HCT116 (cell line): Measurements from ENCODE around the gene TRIM65. TPM values are rescaled to one million over a fixed set of nuclear protein-coding genes. Genes with fewer than 3 reads are reported as not detected.

ENCODE experiments used
- ATAC-seq: fragments of 200-7000 bp; cut with Tn5 transposase; 2 replicates; pipeline ENCODE4 v1.9.1; 2020; ENCODE audit warnings: mild to moderate bottlenecking, moderate library complexity
- BruUV-seq: library from RNA; stranded (reverse); fragments of 400-500 nt; replicated peaks from 2 replicates; lab custom pipeline; 2021; lab: Mats Ljungman, UMichigan
- CTCF ChIA-PET: fragments of 300-600 bp; sonication (Branson Sonifier 250); formaldehyde crosslinking; loops from one replicate; lab custom pipeline; 2021; ENCODE audit warnings: antibody characterized with exemption; lab: Charles Lee
- POLR2A ChIA-PET: fragments of 300-600, 350-600 bp; sonication (Branson Sonifier 250); formaldehyde crosslinking; loops from one replicate; lab custom pipeline; 2021; ENCODE audit warnings: antibody characterized with exemption; lab: Charles Lee
- RAD21 ChIA-PET, 2 experiments: fragments of 300-600 bp; sonication (Branson Sonifier 250); formaldehyde crosslinking; loops; one replicate each; lab custom pipeline; 2023; ENCODE audit warnings: low total read pairs in 2 of 2; ENCODE audit not compliant: uncharacterized antibody in 2 of 2, unreplicated experiment in 2 of 2, low non-redundant PET in 1 of 2; lab: Charles Lee
- DNase-seq: peaks from one replicate; pipeline ENCODE4 v3.0.0-alpha.2; 2010; ENCODE audit warnings: low read depth, low spot score
- H2AFZ ChIP-seq: fragments of 200-600 bp; shearing (Covaris generic), sonication (generic); 2 replicates; pipeline ENCODE4 v1.6.1; 2017; ENCODE audit warnings: low read depth, mixed run types, mixed read lengths, antibody characterized with exemption, low read length; ENCODE audit not compliant: poor library complexity, severe bottlenecking
- H3K27ac ChIP-seq: 2 replicates; pipeline ENCODE4 v1.5.1; 2012; ENCODE audit warnings: low read depth, low read length
- H3K27me3 ChIP-seq: fragments of 200-600 bp; sonication (generic); 2 replicates; pipeline ENCODE4 v1.6.1; 2016; ENCODE audit warnings: mixed run types, low read length, mixed read lengths; ENCODE audit not compliant: insufficient read depth
- H3K36me3 ChIP-seq, 2 experiments: fragments of 200-500 bp in 1 of 2; fragments of 200-600 bp in 1 of 2; sonication (Bioruptor generic) in 1 of 2; sonication (generic) in 1 of 2; 2 replicates each; pipeline versions ENCODE4 v1.5.1 to v1.6.1; 2014 to 2016; ENCODE audit warnings: low read length in 2 of 2, inconsistent platforms in 1 of 2, mixed read lengths in 1 of 2, mixed run types in 1 of 2; ENCODE audit not compliant: insufficient read depth in 2 of 2, control insufficient read depth in 1 of 2
- H3K4me1 ChIP-seq, 2 experiments: fragments of 200-600 bp in 1 of 2; sonication (generic) in 1 of 2; 2 replicates each; pipeline versions ENCODE4 v1.5.1 to v1.6.1; 2012 to 2017; ENCODE audit warnings: low read length in 2 of 2, inconsistent platforms in 1 of 2, mild to moderate bottlenecking in 1 of 2, mixed read lengths in 1 of 2, mixed run types in 1 of 2, moderate library complexity in 1 of 2; ENCODE audit not compliant: insufficient read depth in 2 of 2, control insufficient read depth in 1 of 2
- H3K4me2 ChIP-seq: fragments of 200-600 bp; sonication (generic); 2 replicates; pipeline ENCODE4 v1.6.1; 2017; ENCODE audit warnings: mixed run types, low read length, mixed read lengths
- H3K4me3 ChIP-seq, 2 experiments: fragments of 200-600 bp in 1 of 2; sonication (generic) in 1 of 2; replicated peaks in 1 of 2; 2 replicates each; pipeline ENCODE4 v1.5.1; 2011 to 2016; ENCODE audit warnings: low read length in 2 of 2, control low read depth in 1 of 2, low read depth in 1 of 2, mild to moderate bottlenecking in 1 of 2, mixed read lengths in 1 of 2, mixed run types in 1 of 2
- H3K79me2 ChIP-seq: fragments of 200-600 bp; sonication (generic); 2 replicates; pipeline ENCODE4 v1.6.1; 2017; ENCODE audit warnings: mild to moderate bottlenecking, mixed run types, low read length, moderate library complexity, mixed read lengths; ENCODE audit not compliant: insufficient read depth
- H3K9ac ChIP-seq: fragments of 200-600 bp; sonication (generic); 2 replicates; pipeline ENCODE4 v1.6.1; 2016; ENCODE audit warnings: low read length, mixed read lengths
- H3K9me2 ChIP-seq: fragments of 200-600 bp; sonication (generic), shearing (Covaris generic); 2 replicates; pipeline ENCODE4 v1.6.1; 2017; ENCODE audit warnings: mixed run types, mild to moderate bottlenecking, moderate library complexity; ENCODE audit not compliant: insufficient read depth
- H3K9me3 ChIP-seq, 2 experiments: fragments of 200-500 bp in 1 of 2; fragments of 200-600 bp in 1 of 2; sonication (Bioruptor generic) in 1 of 2; sonication (generic) in 1 of 2; 2 replicates each; pipeline ENCODE4 v1.6.1; 2014 to 2017; ENCODE audit warnings: low read length in 2 of 2, mixed read lengths in 2 of 2, inconsistent platforms in 1 of 2, low read depth in 1 of 2, mild to moderate bottlenecking in 1 of 2, mixed run types in 1 of 2, moderate library complexity in 1 of 2; ENCODE audit not compliant: control insufficient read depth in 1 of 2, insufficient read depth in 1 of 2
- H4K20me1 ChIP-seq: fragments of 200-600 bp; sonication (generic), shearing (Covaris generic); 2 replicates; pipeline ENCODE4 v1.6.1; 2017; ENCODE audit warnings: mixed run types, mild to moderate bottlenecking, moderate library complexity; ENCODE audit not compliant: insufficient read depth
- CBX3 ChIP-seq: IDR thresholded peaks from 2 replicates; pipeline ENCODE4 v1.6.1; 2012; ENCODE audit warnings: low read depth
- CEBPB ChIP-seq: IDR thresholded peaks from 2 replicates; pipeline ENCODE4 v1.6.1; 2012; ENCODE audit warnings: low read depth
- CTCF ChIP-seq, 3 experiments: fragments of 200-600 bp in 1 of 3; sonication (generic) in 1 of 3; IDR thresholded peaks in 2 of 3; conservative IDR thresholded peaks in 1 of 3; 2 replicates each; pipeline ENCODE4 v1.5.1; 2012 to 2017; ENCODE audit warnings: low read depth in 2 of 3, low read length in 2 of 3, antibody characterized with exemption in 1 of 3, borderline replicate concordance in 1 of 3, control low read depth in 1 of 3, mild to moderate bottlenecking in 1 of 3, mixed read lengths in 1 of 3, mixed run types in 1 of 3, moderate library complexity in 1 of 3; ENCODE audit not compliant: insufficient read depth in 1 of 3
- EGR1 ChIP-seq: IDR thresholded peaks from 2 replicates; pipeline ENCODE4 v1.6.1; 2012; ENCODE audit warnings: low read depth
- ELF1 ChIP-seq: IDR thresholded peaks from 2 replicates; pipeline ENCODE4 v1.6.1; 2012; ENCODE audit warnings: low read depth, borderline replicate concordance
- FOSL1 ChIP-seq: IDR thresholded peaks from 2 replicates; pipeline ENCODE4 v1.6.1; 2012; ENCODE audit warnings: low read depth
- JUND ChIP-seq: IDR thresholded peaks from 2 replicates; pipeline ENCODE4 v1.6.1; 2012
- POLR2A ChIP-seq: IDR thresholded peaks from 2 replicates; pipeline ENCODE4 v1.7.0; 2011; ENCODE audit warnings: borderline replicate concordance; ENCODE audit not compliant: insufficient read depth, insufficient read length; ENCODE audit errors: extremely low read depth
- RAD21 ChIP-seq: IDR thresholded peaks from 2 replicates; pipeline ENCODE4 v1.6.1; 2012; ENCODE audit warnings: low read depth, mild to moderate bottlenecking
- SRF ChIP-seq: IDR thresholded peaks from 2 replicates; pipeline ENCODE4 v1.6.1; 2012; ENCODE audit warnings: low read depth
- YY1 ChIP-seq: IDR thresholded peaks from 2 replicates; pipeline ENCODE4 v1.6.1; 2011; ENCODE audit warnings: low read length, low read depth, moderate library complexity, mild to moderate bottlenecking; ENCODE audit not compliant: insufficient replicate concordance; ENCODE audit errors: extremely low read depth
- ZBTB33 ChIP-seq: IDR thresholded peaks from 2 replicates; pipeline ENCODE4 v1.6.1; 2011; ENCODE audit warnings: mild to moderate bottlenecking, low read length, moderate library complexity; ENCODE audit not compliant: insufficient replicate concordance; ENCODE audit errors: extremely low read depth
- ZFX ChIP-seq: fragments of 450-650 bp; IDR thresholded peaks from 2 replicates; pipeline ENCODE4 v1.6.1; 2017
- intact Hi-C: fragments of 100-400 bp; cut with micrococcal nuclease; formaldehyde crosslinking; loops from 2 replicates; pipeline ENCODE4 v1.10.0; 2022
- total RNA-seq: library from RNA; stranded (reverse); gene quantifications from one replicate; pipeline ENCODE4 v1.2.1, GENCODE V29; 2021; ENCODE audit not compliant: unreplicated experiment

TRIM65 gene
- total RNA-seq, 1 experiment from 2014 or later: 53.0 TPM

GRCh38 chr17:75925912-75926311 lies 29.2 kb upstream of the TRIM65 start:
- no peak for ATAC-seq
- intact Hi-C loops: no loop called here
- Histone ChIP-seq H3K4me3 (no peak overlapping the region), H3K9ac (no peak overlapping the region), H3K79me2 (no peaks in the 10 kb centered on the region), H3K27me3 (no peaks in the 10 kb centered on the region), H2AFZ (no peak overlapping the region), H3K27ac (no peak overlapping the region), H4K20me1 (no peaks in the 10 kb centered on the region), H3K9me3 (no peaks in the 10 kb centered on the region), H3K9me2 (no peaks in the 10 kb centered on the region), H3K4me2 (no peak overlapping the region), H3K36me3 (no peaks in the 10 kb centered on the region), H3K4me1 (peaks cover 0 to 8% of the 10 kb centered on the region in 2 experiments; a peak in 2 of 4 replicates)
- ChIA-PET POLR2A (no interaction called here), CTCF (interaction anchor here (0.9 to 1.0 kb wide), 2 partner anchors 21 to 64 kb away, joined by 3 to 4 read pairs; partner anchors contain the start of gene MRPL38), RAD21 (no interaction called here)
- no peak for DNase-seq
- BruUV-seq: no TSS peak
- no peak for TF ChIP-seq ZBTB33
- no peak for TF ChIP-seq JUND
- no peak for TF ChIP-seq CEBPB
- no peak for TF ChIP-seq SRF
- TF ChIP-seq FOSL1: no peak
- no peak for TF ChIP-seq CTCF (IDR thresholded peaks at IDR 0.05 in 2 of 3, conservative IDR thresholded peaks at IDR 0.05 in 1 of 3; ENCODE audit: borderline replicate concordance in 1 of 3, insufficient read depth in 1 of 3, low read depth in 2 of 3, low read length in 2 of 3)
- no peak for TF ChIP-seq RAD21
- TF ChIP-seq POLR2A: no peak
- no peak for TF ChIP-seq YY1
- TF ChIP-seq CBX3: no peak
- TF ChIP-seq EGR1: no peak
- TF ChIP-seq ZFX: no peak
- no peak for TF ChIP-seq ELF1
